Jurkat, Clone E6-1 (cell line): ENCODE results near the gene BPTF.
"Not testable (repeated sequence)": the region's sequence is repeated elsewhere in the genome, so short reads cannot be mapped to it uniquely, and the experiment has no call there.

Source experiments
- DNase-seq: peaks from one replicate; pipeline ENCODE4 v3.0.0-alpha.2; 2011; ENCODE audit warnings: low read depth, low spot score
- H3K4me3 ChIP-seq: 2 replicates; pipeline ENCODE4 v1.5.1; 2011; ENCODE audit warnings: mild to moderate bottlenecking, low read length, control low read depth, moderate library complexity

The BPTF gene

DNA sequence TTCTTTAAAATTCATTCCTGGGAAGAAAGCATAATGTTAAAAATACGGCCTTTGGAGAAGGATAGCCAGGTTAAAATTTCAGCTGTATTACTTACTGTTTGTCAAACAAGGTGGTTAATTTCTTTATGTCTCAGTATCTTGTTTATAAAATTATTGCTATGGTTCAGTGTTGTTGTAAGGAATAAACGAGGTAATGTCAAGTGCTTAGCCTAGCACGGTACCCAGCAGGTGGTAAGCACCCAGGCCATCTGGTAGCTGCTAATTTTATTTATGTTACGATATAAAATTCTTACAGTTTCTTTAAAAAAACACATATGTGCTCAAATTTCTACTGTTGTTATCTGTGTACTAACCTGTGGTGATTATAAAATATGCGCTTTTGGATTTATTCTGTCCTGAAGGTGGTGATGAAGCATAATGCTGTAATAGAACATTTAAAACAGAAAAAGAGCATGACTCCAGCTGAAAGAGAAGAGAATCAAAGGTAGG is 122.1 kb downstream of the BPTF start:
- H3K4me3 ChIP-seq, result no peak overlapping the region
- DNase-seq, result no peak

DNA sequence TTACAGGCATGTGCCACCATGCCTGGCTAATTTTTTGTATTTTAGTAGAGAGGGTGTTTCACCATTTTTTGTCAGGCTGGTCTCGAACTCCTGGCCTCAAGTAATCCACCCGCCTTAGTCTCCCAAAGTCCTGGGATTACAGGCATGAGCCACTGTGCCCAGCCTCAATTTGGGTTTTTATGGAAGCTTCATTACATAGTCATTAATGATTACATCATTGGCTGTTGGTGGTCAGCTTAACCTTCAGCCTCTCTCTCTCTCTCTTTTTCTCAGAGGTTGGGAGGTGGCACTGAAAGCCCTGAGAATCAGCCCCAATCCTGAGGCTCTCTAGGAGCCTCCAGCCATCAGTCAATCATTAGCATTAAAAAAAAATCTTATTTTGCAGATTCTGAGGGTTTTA is 125.6 kb downstream of the BPTF start:
- H3K4me3 ChIP-seq, result no peak overlapping the region
- DNase-seq, result no peak

DNA sequence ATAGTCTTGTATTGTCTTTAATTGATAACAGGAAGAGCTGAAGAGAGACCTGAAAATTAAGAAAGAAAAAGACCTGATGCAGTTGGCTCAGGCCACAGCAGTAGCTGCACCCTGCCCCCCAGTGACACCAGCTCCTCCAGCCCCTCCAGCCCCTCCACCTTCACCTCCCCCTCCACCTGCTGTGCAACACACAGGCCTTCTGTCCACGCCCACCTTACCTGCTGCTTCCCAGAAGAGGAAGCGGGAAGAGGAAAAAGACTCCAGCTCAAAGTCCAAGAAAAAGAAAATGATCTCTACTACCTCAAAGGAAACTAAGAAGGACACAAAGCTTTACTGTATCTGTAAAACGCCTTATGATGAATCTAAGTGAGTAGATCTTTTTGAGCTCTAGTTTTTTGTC is 134.2 kb downstream of the BPTF start:
- no peak overlapping the region for H3K4me3 ChIP-seq
- DNase-seq, result no peak

DNA sequence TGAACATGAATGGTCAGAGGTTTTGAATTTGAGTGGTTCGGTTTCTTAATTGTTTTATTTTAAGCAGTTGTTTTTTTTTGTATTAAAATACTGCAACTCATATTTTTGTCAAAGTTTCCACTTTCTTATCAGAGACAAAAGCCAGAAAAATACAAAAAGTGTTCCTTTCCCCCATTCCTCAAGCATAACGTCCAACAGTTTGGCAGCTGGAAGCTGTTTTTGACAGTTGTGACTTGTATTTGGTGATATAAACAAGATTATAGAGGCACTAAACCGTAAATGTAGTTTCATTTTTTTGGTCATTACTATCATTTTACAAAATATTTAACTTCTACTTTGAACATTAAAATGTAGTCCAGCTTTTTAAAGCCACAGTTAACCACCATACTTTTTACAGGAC is 135.0 kb downstream of the BPTF start:
- DNase-seq, H3K4me3 ChIP-seq: not testable (repeated sequence)

DNA sequence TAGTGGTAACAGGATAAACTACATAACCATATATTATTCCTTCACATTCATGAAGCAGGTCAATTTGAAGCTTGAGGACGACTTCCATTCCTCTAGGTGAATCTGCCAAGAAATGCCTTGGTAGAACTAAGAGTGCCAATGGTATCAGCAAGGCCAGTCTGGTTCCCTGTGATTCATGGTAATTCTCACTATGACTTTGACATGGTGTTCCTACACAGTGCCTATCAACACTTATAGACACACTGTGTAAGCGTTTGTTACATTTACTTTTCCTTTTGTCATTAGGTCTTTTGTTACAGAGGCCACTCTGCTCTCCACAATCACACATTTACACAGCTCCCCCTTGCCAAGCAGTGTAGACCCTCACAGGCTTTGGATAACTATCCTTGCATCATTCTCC is 136.9 kb downstream of the BPTF start:
- DNase-seq, result not testable (repeated sequence)

DNA sequence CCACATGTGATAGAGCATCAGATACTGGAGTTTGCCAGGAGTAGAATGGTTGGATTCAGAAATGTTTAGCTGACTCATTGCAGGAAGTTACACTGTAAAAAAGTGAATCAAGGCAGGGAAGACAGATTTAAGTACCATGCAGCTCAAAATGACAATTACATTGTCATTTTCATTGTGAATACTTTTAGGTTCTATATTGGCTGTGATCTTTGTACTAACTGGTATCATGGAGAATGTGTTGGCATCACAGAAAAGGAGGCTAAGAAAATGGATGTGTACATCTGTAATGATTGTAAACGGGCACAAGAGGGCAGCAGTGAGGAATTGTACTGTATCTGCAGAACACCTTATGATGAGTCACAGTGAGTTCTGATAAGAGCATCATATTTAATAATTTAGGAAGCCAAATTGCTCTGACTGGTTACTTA is 137.9 kb downstream of the BPTF start:
- not testable (repeated sequence) for H3K4me3 ChIP-seq
- peak; percentile 74 for DNase-seq

More for the DNA sequence above, 136.9 kb downstream of the BPTF start:
- not testable (repeated sequence) for H3K4me3 ChIP-seq

DNA sequence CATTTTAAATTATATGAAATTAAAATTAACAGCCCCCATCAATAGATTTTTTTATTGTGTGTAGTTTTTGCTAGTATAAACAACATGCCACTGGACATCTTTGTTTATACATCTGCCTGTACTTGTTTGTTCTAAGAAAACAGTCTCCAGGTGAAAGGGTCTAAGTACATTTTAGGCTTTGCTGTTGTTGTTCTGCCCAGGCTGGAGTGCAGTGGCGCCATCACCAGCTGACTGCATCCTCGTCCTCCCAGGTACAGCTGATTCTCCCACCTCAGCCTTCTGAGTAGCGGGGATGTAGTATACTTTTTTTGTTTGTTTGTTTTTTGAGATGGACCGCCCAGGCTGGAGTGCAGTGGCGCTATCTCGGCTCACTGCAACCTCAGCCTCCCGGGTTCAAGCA is 145.5 kb downstream of the BPTF start:
- DNase-seq, result no peak
- H3K4me3 ChIP-seq, result no peak overlapping the region

DNA sequence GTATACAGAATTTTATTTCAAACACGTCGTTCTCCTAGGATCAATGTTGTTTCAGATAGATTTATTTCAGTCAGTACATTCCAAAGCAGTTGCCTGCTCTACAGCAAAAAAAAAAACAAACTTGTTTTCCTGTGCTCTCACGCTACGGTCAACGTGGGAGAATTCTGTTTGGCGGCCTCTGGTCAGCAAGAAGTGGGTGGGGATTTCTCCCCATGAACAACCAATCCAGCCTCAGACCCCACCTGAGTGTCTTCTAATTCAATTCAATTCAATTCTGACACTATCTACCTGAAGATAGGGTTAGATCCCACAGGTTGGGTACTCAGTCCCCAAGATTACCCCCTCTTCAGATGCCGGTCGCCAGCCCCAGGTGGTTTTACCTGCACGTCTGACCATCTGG is 148.9 kb downstream of the BPTF start:
- DNase-seq, result no peak
- H3K4me3 ChIP-seq, result no peak overlapping the region

DNA sequence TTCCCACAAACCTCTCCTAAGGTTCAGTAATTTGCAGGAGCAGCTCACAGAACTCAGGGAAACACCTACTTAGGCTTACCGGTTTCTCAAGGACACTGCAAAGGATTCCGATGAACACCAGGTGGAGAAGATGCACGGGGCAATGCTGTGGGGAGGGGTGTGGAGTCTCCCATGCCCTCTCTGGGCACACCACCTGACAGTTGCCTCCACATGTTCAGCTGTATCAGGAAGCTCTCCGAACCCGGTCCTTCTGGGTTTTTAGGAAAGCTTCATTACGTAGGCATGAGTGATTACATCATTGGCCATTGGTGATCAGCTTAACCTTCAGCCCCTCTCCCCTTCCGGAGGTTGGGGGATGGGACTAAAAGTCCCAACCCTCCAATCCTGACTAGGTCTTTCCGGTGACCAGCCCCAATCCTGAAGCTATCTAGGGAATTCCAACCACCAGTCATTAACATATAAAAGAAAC is 149.3 kb downstream of the BPTF start:
- H3K4me3 ChIP-seq, result no peak overlapping the region

DNA sequence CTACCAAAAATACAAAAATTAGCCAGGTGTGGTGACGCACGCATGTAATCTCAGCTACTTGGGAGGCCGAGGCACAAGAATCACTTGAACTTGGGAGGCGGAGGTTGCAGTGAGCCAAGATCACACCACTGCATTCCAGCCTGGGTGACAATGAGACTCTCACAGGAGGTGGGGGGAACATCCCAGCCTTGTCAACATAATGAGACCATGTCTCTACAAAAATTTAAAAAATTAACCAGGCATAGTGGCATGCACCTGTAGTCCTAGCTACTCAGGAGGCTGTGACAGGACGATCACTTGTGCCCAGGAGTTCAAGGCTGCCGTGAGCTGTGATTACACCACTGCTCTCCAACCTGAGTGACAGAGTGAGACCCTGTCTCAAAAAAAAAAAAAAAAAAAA is 151.0 kb downstream of the BPTF start:
- DNase-seq, H3K4me3 ChIP-seq: not testable (repeated sequence)

More for the DNA sequence above, 149.3 kb downstream of the BPTF start:
- no peak for DNase-seq

DNA sequence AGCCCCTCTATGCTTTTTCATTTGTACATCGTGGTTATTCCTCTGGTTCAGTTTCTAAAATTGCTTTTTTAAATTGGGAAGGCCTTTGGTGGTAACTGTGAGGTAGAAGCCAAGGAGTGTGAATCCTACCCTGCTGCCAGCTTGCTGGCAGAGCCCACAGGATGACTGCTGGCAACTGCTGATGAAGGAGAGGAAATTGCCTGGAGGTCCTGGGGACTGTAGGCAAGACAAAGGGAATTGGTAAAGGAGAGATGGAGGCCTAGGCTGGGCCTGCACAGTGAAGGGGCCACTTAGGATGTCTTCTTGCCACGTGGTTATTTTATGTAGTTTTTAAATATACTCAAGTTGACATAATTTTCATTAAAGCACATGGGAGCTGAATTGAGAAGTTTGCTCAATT is 155.2 kb downstream of the BPTF start:
- H3K4me3 ChIP-seq, result no peak overlapping the region
- no peak for DNase-seq

DNA sequence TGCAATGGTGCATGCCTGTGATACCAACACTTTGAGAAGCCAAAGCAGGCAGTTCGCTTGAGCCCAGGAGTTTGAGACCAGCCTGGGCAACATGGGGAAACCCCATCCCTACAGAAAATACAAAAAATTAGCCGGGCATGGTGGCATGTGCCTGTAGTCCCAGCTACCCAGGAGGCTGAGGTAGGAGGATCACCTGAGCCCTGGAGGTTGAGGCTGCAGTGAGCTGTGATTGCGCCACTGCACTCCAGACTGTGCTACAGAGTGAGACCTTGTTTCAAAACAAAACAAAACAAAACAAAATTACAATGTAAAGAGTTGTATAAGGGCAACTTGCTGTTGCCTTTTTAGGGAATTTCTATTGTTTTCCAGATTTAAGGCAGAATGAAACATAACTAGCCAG is 155.6 kb downstream of the BPTF start:
- not testable (repeated sequence) for DNase-seq, H3K4me3 ChIP-seq

DNA sequence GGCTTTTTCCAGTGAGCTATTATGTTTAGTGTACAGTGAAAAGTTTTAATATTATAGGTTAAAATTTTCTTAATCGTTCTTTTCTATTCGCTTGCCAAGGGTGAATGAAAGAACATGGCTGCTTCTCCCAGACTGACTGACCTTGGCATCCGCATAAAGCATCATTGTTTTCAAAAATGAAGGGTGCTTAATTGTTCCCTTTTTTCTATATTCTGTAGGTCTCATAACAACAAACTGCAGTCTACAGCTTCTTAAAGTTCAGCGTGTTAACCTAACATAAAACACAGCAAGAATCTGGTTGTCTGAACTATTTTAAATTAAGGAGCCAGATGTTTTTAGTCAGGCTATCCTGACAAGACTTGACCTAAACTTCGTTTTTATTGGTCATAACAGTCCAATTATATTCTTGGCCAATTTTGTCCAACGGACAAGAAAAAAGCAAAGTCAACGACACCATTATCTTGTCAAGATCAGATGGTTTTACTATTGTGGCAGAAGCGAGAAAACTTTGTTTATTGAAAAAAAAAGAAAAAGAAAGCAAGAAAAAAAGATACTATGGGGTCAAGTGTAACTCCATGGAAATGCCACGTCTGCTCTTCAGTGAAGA is 156.8 kb downstream of the BPTF start:
- DNase-seq, result no peak

DNA sequence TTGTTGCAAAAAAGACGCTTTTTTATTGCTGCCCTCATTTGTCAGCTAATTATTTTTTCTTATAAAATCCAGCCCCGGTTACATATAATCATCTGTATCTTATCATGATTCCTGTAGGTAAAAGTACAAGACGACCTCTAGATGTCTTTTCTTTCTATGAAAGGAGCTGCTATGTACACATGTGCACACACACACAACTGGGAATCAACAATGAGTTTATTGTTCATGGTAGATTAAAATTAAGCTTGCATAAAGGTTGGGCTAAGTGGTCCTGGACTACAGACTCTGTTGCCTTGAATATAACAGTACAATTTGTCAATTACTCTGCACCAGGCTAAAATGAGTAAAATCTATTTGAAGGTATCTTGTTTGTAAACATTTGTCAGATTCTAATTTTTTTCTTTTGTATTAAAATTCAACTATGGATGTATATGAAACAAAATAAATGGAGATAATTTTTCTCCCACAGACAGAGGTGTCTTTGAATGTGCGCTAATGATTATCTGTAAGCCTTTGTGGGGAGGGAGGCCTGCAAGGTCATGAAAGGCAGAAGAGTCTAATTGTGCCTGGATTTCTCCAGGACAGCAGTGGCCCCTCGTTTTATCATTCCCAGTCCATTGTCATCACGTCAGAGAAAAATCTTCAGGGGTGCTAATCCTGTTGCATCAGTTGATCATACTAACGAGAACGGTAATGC is 157.5 kb downstream of the BPTF start:
- H3K4me3 ChIP-seq, result no peak overlapping the region
- no peak for DNase-seq

More for the DNA sequence above, 156.8 kb downstream of the BPTF start:
- no peak overlapping the region for H3K4me3 ChIP-seq

DNA sequence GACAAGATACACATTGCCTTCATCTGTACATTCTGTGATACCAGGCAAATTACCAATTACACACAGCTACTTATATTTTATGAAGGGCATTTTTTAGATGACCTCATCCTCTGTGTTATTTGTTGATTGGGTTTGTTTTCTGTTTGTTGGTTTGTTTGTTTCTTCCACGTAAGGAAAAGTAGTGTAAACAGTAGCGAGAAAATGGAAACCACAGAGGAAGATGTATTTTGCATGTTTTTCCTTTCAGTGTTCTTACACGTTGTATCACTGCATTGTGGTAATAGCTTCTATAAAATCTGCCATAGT is 158.0 kb downstream of the BPTF start:
- no peak overlapping the region for H3K4me3 ChIP-seq
- no peak for DNase-seq

DNA sequence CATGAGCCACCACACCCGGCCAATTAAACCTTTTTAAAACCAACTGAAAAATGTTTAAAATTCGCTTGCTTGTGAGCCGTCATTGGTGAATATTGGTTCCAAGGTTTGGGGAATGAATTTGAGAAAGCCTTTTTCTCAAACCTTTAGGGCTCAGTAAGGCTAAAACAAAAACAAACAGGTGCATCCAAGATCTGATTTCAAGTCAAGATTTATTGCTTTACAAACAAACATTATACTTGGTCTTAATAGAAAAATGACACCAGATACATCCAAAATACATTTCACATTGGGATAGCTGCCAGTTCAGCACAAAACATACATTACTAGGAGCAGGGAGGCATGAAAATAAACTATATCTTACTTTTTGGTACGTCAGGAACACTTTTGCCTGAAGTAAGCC is 165.6 kb downstream of the BPTF start:
- no peak overlapping the region for H3K4me3 ChIP-seq
- no peak for DNase-seq

DNA sequence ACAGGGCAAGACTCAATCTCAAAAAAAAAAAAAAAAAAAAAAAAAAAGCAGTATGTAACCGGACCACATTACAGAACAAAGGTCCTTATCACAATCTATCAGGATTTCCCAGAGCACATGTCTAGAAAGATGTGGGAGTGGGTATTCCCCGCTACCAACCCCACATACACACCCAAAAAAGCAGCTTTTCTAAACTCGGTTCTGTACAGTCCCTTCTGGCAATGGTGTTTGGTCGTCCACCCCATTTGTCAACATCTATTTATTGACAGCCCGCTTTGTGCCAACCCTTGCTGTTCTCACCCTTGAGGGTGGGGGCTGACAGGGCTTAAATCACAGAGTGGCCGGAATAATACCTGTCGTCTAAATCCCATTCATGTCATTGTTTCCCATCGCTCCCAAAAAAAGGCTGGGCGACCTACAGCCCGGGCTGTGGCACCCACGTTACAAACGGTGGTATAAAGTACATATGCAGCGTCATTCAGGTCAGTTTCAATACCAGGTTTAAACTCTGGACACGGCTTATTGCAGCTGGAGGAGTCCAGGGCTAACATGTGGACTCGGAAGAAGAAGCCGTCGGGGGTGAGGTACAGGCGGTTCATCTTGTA is 167.3 kb downstream of the BPTF start:
- peak overlapping the region; percentile 76 for H3K4me3 ChIP-seq
- no peak for DNase-seq

DNA sequence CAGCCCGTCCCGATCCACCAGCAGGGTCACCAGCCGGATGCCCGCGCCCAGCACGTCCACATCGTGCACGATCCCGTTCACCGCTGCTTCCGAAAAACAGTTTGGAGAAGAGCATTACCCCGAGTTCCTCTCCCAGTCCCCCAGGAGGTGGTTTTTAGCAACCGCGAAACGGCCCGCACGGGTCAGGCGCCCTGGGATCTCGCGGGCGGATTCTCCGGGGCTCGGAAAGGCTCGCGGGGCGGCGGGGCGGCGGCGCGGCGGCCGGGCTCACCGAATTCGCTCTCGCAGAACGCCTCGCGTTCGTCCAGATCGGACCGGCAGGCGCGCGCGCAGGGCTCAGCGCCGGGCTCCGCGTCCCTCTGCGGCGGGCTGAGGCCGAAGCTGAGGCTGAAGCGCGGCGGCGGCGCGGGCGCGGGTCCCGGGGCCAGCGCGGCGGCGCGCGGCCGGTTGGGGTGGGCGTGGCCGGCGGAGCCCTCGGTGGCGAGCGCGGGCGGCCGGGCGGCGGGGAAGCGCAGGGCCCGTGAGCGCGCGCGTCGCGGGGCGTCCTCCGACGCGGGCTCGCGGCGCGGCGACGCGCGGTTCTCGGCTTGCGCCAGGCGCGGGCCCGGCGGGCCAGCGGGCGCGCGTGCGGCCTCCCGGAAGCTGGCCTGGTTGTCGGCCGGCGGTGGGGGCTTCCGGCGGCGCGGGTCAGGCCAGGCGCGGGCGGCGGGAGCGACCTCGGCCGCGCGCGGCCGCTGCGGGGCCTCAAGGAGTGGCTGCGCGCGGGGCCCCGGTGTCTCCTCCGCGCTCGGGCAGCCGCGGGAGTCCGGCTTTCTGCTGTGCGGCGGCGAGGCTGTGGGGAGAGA is 168.1 kb downstream of the BPTF start:
- DNase-seq, result peak; percentile 53
- peak overlapping the region; percentile 76 for H3K4me3 ChIP-seq

DNA sequence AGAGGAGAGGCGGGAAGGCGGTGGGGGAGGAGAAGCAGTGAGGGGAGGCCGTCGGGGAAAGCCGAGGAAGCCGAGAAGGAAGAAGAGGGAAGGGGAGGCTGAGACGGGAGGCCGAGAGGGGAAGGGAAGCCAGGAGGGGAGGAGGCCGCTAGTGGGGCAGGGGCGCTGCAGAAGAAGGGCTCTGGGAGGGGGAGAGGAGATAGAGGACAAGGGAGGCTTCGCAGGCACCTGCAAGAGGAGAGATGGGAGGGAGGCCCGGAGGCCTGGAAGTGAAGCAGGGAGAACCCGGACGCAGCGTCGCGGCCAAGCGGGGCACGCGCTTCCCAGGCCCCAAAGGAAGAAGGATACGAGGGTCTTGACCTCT is 168.7 kb downstream of the BPTF start:
- no peak for DNase-seq
- peak overlapping the region; percentile 67 for H3K4me3 ChIP-seq
